GM13977 (cell line): ENCODE results near the gene FSCN2.

Source experiments
- DNase-seq: peaks from one replicate; pipeline ENCODE4 v3.0.0; 2012; ENCODE audit warnings: low spot score
- in situ Hi-C: fragments of 300-500 bp; cut with MboI; formaldehyde crosslinking; loops from one replicate; pipeline ENCODE4 v1.12.0; 2022; ENCODE audit warnings: low sequenced_read_pairs, low pct_unique_long_range_greater_than_20kb, mixed read lengths, inconsistent platforms; ENCODE audit not compliant: unreplicated experiment
- TF ChIP-seq, protein P1 (sequence below): IDR thresholded peaks from 2 replicates; pipeline ENCODE4 v1.5.1; 2012; ENCODE audit warnings: mild to moderate bottlenecking, control low read depth; ENCODE audit not compliant: insufficient read depth; ENCODE audit errors: extremely low read depth, missing control alignments

The FSCN2 gene

DNA sequence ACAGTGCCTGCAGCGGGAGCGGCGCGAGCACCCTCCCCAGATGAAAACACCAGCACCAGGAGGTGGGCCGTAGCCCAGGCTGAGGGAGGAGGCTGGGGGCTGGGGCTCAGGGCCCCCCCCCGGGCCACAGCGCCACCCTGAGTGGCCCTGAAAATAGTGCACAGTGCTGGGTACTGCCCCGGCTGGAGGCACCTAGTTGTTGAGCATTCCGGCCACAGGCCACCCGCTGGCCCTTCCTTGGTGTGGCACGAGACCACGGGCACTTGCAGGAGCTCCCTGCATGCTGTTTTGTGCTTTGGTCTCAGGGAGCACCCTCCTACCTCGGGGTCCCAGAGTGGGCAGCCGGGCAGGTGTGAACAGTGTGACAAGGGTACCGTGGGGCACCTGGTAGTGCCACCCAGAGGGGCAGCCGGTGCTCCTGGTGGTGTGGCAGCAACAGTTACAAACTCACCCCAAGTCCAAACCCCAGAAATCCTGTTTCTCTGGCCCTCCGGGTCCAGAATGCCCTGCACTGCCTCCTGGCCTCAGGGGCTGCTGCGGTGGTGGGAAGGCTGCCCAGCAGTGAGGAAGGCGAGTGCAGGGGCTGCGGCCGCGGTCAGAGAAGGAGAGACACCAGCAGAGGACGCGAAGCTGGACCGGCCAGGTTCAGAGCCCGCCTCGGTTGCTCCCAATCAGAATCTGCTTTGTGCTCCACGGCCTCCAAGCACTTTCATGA is 11.9 kb downstream of the FSCN2 start:
- TF ChIP-seq, protein P1, sequence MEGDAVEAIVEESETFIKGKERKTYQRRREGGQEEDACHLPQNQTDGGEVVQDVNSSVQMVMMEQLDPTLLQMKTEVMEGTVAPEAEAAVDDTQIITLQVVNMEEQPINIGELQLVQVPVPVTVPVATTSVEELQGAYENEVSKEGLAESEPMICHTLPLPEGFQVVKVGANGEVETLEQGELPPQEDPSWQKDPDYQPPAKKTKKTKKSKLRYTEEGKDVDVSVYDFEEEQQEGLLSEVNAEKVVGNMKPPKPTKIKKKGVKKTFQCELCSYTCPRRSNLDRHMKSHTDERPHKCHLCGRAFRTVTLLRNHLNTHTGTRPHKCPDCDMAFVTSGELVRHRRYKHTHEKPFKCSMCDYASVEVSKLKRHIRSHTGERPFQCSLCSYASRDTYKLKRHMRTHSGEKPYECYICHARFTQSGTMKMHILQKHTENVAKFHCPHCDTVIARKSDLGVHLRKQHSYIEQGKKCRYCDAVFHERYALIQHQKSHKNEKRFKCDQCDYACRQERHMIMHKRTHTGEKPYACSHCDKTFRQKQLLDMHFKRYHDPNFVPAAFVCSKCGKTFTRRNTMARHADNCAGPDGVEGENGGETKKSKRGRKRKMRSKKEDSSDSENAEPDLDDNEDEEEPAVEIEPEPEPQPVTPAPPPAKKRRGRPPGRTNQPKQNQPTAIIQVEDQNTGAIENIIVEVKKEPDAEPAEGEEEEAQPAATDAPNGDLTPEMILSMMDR = no peak
- DNase-seq = no peak
- in situ Hi-C loops = no loop called here

DNA sequence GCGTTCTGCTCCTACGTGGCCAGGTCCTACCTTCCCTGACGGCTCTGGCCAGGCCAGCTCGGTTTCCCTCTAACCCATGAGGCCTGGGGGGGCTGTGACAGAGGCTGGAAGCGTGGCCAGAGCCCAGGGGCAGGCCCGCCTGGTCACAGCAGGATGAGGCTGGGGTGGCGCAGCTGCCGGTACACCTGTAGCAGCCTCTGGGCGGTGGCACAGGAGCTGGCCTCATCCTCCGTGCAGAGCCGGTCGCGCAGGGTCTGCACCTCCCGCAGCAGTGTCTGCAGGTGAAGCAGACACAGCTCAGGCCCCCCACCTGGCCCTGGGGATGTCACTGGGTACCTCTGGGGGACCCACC is 12.5 kb downstream of the FSCN2 start:
- TF ChIP-seq, protein P1 = no peak
- DNase-seq = no peak
- in situ Hi-C loops = no loop called here

DNA sequence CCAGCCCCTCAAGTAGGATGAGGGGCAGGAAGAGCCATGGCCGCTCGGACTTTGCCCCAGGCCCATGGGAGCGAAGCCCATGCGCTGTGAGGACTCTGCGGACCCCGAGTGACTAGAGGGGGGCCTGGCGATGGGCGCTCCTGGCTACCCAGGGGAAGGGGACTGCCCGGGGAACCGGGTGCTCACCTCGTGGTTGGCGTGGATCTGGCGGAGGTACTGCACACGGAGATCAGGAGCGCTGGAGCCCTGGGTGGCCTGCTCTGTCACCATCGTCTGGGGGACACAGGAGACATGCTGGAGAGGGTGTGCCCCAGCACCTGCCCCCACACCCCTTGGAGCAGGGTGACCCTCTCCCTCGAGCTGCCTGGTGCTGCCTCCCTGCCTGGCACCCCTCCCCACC is 12.9 kb downstream of the FSCN2 start:
- TF ChIP-seq, protein P1 = no peak
- no peak for DNase-seq
- in situ Hi-C loops = no loop called here

DNA sequence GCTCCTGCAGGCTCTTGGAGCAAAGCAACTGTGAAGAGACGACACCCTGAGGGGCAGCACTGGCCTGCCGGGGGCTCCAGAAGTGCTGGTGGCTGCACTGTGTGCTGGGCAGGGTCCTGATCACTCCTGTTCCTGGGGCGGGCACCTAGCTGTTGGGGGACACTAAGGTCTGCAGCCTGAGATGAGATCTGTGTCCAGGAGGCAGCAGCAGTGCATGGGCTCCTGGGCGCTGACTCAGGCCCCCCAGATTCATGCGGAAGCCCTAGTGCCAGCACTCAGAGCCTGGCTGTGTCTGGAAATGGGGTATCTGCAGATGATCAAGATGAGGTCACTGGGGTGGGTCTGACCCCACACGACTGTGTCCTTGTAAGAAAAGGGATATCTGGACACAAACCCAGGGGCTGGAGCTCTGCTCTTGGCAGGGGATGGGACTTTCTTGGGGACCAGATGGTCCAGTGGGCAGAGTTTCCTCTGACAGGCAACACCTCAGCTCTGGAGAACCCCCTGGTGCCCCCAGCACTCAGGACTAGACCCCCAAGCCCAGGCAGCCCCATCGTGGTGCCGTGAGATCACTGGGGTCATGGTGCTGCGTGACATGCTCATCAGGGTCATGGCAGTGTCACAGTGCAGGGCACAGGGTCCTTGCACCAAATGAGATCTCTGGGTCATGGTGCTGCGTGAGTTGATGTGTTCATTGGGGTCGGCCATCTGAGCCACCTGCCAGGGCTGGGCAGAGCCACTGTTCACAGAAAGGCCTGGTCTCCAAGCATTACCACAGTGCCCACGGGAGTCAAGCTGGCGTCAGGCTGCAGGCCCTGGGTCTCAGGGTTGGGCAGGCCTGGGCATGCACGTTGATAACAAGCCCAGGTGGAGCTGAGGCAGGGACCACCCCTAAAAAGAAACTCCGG is 14.5 kb downstream of the FSCN2 start:
- in situ Hi-C loops = no loop called here
- DNase-seq = no peak
- TF ChIP-seq, protein P1 = no peak

DNA sequence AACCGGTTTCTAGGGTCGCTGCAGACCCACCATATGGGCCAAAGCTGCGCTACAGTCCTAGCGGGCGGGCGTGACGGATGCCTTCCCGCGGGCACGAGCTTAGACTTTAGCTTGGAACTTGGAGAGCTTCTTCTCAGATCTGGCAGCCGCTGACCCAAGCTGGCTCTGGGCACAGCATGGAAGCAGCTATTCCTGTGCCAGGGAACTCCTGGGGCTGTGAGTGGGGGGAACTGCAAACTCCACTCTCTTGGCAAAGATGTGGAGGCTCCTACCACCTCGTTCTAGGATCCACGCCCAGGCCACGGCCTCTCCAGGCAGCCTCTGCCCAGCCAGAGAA is 15.1 kb downstream of the FSCN2 start:
- in situ Hi-C loops = no loop called here
- DNase-seq = no peak
- TF ChIP-seq, protein P1 = no peak

DNA sequence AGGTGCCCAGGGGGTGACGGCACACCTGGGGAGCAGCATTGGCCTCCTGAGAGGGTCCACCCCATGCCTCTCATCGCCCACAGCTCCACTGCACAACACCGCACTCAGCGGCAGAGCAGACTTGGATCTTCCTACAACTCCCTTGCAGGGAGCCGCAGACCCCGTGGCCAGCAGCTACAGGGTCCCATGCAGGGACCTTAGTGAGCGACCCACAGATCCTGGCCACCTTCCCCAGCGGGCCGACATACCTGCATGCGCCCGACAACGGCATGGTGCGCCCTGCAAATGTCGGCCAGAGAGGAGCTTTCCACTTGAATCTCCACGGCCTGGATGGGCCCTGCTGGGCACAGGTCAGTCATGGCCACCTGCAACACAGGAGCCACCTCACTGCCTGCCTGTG is 15.6 kb downstream of the FSCN2 start:
- in situ Hi-C loops = no loop called here
- TF ChIP-seq, protein P1 = no peak

More for the DNA sequence above, 15.6 kb downstream of the FSCN2 start:
- no peak for DNase-seq
